ENCODE measurements around the gene C6orf62.
"Not testable (repeated sequence)": the region's sequence is repeated elsewhere in the genome, so short reads cannot be mapped to it uniquely, and the experiment has no call there.

C6orf62 gene

GRCh38 chr6:24753545-24753944, 34.6 kb upstream of the C6orf62 start:
- no peak overlapping the region for H3K4me3 Mint-ChIP-seq
- intact Hi-C loops (cut with micrococcal nuclease) = no loop called here
- no peak overlapping the region for H3K27ac Mint-ChIP-seq
- H3K36me3 Mint-ChIP-seq (ENCODE audit: low read depth) = peaks cover 18% of the 10 kb centered on the region
- peaks cover 22% of the 10 kb centered on the region for H3K9me3 Mint-ChIP-seq
- no peaks in the 10 kb centered on the region for H3K27me3 Mint-ChIP-seq
- peaks cover 32% of the 10 kb centered on the region for H3K4me1 Mint-ChIP-seq (ENCODE audit: low read depth)

DNA sequence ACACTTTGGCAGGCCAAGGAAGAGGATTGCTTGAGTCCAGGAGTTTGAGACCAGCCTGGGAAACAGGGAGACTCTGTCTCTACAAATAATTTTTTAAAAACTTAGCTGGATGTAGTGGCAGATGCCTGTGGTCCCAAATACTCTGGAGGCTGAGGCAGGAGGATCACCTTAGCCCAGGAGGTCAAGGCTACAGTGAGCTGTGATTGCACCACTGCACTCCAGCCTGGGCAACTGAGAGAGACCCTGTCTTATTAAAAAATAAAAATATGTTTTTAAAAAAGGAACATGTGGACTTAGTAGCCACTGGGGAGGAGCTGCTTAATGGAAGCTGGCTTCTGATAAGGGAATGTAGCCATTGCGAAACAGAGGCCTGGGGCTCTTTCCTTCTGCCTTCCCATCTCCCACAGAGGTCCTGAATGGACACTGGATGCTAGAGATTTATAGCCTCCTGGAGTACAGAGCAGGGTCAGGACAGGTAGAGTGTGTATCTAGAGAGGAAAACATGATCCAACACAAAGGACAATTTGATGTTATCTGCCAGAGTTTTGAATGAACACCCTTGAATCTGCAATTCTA, 34.1 kb upstream of the C6orf62 start:
- Mint-ChIP-seq H3K9me3 (peaks cover 22% of the 10 kb centered on the region), H3K27ac (peak overlapping the region; percentile 56), H3K4me3 (no peak overlapping the region), H3K36me3 (ENCODE audit: low read depth) (peaks cover 18% of the 10 kb centered on the region), H3K27me3 (no peaks in the 10 kb centered on the region), H3K4me1 (ENCODE audit: low read depth) (peaks cover 32% of the 10 kb centered on the region)
- intact Hi-C loops (cut with micrococcal nuclease) = no loop called here

DNA sequence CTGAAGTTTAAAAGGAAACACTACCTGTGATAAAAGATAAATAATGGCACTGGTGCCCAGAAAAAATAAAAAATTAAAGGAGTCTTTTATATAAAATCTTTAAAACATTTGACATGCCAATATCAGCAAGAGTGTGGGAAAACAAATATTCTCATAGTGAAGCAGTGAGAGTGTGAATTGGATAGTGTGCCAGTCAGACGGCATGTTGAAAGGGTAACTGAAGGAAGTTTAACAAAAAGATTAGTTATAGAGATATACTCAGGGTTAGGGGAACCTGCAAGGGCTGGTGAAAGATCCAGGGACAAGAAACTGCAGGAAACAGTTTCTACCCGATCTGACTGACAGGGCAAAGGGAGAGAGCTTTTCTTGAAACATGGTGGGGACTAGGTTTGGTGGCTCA, 33.5 kb upstream of the C6orf62 start:
- Mint-ChIP-seq H3K9me3 (peaks cover 22% of the 10 kb centered on the region), H3K27me3 (no peaks in the 10 kb centered on the region), H3K4me3 (no peak overlapping the region), H3K36me3 (ENCODE audit: low read depth) (peaks cover 18% of the 10 kb centered on the region), H3K27ac (peak overlapping the region; percentile 56), H3K4me1 (ENCODE audit: low read depth) (peaks cover 31% of the 10 kb centered on the region)
- intact Hi-C loops (cut with micrococcal nuclease) = no loop called here

DNA sequence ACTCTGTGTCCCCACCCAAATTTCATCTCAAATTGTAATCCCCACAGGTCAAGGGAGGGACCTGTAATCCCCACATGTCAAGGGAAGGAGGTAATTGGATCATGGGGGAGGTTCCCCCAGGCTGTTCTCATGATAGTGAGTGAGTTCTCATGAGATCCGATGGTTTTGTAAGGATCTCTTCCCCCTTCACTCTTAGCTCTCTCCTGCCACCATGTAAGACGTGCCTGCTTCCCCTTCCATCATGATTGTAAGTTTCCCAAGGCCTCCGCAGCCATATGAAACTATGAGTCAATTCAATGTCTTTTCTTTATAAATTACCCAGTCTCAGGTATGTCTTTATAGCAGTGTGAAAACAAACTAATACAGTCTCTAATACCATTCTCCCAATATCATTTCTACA, 31.9 kb upstream of the C6orf62 start:
- H3K27me3 Mint-ChIP-seq; H3K4me3 Mint-ChIP-seq; intact Hi-C loops (cut with micrococcal nuclease): not testable (repeated sequence)
- Mint-ChIP-seq H3K9me3 (peaks cover 22% of the 10 kb centered on the region), H3K36me3 (ENCODE audit: low read depth) (peaks cover 18% of the 10 kb centered on the region), H3K27ac (peak overlapping the region; percentile 89), H3K4me1 (ENCODE audit: low read depth) (peaks cover 39% of the 10 kb centered on the region)

GRCh38 chr6:24749297-24749696, 30.3 kb upstream of the C6orf62 start:
- intact Hi-C loops (cut with micrococcal nuclease) = no loop called here
- peak overlapping the region; percentile 89 for H3K27ac Mint-ChIP-seq
- H3K4me3 Mint-ChIP-seq = no peak overlapping the region

DNA sequence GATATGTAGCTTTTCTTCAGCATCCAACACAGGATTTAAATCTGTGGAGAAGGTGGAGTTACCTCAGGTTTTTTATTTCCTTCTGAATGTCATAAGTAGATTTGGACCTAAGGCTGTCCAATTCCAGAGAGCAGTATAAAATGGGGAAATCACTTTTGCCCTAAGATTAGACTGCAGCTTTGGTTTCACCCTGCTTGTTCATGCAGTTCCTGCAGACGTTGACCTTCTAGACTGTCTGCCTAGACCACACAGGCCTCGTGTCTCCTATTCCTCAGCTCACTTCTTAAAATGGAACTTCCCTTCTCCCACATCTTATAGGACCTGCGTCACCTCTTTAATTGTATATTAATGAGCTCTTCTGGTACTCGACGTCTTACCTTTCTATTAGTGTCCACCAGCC, 26.0 kb upstream of the C6orf62 start:
- intact Hi-C loops (cut with micrococcal nuclease) = loop anchor here (1.0 kb wide), 1 partner anchor 24 kb away; no protein-coding TSS in a partner anchor
- Mint-ChIP-seq H3K36me3 (ENCODE audit: low read depth) (peaks cover 5% of the 10 kb centered on the region), H3K27me3 (no peaks in the 10 kb centered on the region), H3K27ac (peak overlapping the region; percentile 99), H3K4me1 (ENCODE audit: low read depth) (peaks cover 78% of the 10 kb centered on the region), H3K4me3 (no peak overlapping the region), H3K9me3 (no peaks in the 10 kb centered on the region)

More at GRCh38 chr6:24749297-24749696, 30.3 kb upstream of the C6orf62 start:
- H3K36me3 Mint-ChIP-seq (ENCODE audit: low read depth) = peaks cover 23% of the 10 kb centered on the region
- H3K27me3 Mint-ChIP-seq = no peaks in the 10 kb centered on the region
- peaks cover 55% of the 10 kb centered on the region for H3K4me1 Mint-ChIP-seq (ENCODE audit: low read depth)
- peaks cover 18% of the 10 kb centered on the region for H3K9me3 Mint-ChIP-seq

GRCh38 chr6:24743944-24744335, 25.0 kb upstream of the C6orf62 start:
- intact Hi-C loops (cut with micrococcal nuclease) = no loop called here
- Mint-ChIP-seq H3K27ac (peak overlapping the region; percentile 99), H3K4me3 (peak overlapping the region; percentile 2)

GRCh38 chr6:24743265-24743943, 24.4 kb upstream of the C6orf62 start:
- Mint-ChIP-seq H3K4me3 (peak overlapping the region; percentile 60), H3K9me3 (no peaks in the 10 kb centered on the region), H3K4me1 (ENCODE audit: low read depth) (peaks cover 77% of the 10 kb centered on the region), H3K27me3 (no peaks in the 10 kb centered on the region), H3K36me3 (ENCODE audit: low read depth) (peaks cover 5% of the 10 kb centered on the region), H3K27ac (peak overlapping the region; percentile 99)
- intact Hi-C loops (cut with micrococcal nuclease) = no loop called here

More at GRCh38 chr6:24743944-24744335, 25.0 kb upstream of the C6orf62 start:
- Mint-ChIP-seq H3K9me3 (no peaks in the 10 kb centered on the region), H3K27me3 (no peaks in the 10 kb centered on the region), H3K36me3 (ENCODE audit: low read depth) (peaks cover 5% of the 10 kb centered on the region), H3K4me1 (ENCODE audit: low read depth) (peaks cover 76% of the 10 kb centered on the region)

DNA sequence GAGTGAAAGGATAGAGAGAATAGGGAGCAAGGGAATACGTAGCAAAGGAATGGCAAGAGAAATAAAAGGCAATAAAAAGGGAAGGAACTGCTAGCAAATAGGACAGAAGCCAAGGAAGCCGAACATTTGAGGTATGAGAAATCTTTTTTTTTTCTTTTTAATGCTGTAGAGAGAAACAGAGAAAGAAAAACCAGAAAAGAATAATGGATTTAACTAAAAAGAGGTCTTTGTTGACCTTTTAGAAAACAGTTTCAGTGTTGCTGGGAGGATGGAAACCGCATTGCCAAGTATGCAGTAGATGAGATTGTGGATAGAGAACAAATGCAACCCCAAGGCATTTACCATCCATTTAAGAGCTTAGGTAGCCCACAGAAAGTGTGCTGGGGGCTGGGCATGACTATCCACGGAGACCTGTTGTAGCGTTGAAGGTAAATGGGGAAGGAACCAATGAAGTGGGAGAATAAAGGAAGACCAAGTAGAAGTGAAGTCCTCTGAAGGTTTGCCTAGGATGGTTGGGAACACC, 23.3 kb upstream of the C6orf62 start:
- Mint-ChIP-seq H3K9me3 (no peaks in the 10 kb centered on the region), H3K4me3 (peak overlapping the region; percentile 60), H3K4me1 (ENCODE audit: low read depth) (peaks cover 67% of the 10 kb centered on the region), H3K27ac (peak overlapping the region; percentile 99), H3K27me3 (no peaks in the 10 kb centered on the region), H3K36me3 (ENCODE audit: low read depth) (peaks cover 5% of the 10 kb centered on the region)
- intact Hi-C loops (cut with micrococcal nuclease) = loop anchor here (1.0 kb wide), 1 partner anchor 12 kb away; no protein-coding TSS in a partner anchor

DNA sequence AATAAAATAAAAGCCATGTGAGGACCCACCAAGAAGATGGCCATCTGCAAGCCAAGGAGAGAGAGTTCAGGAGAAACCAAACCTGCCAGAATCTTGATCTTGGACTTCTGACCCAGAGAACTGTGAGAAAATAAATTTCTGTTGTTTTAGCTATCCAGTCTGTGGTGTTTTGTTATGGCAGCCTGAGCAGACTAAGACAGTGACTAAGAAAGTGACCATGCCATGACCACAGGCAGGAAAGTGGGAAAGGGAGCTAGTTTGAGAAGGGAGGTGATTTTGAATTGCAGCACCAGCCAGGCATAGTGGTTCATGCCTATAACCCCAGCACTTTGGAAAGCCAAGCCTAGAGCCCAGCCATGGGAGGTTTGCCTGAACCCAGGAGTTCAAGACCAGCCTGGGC, 21.9 kb upstream of the C6orf62 start:
- Mint-ChIP-seq H3K27ac (peak overlapping the region; percentile 99), H3K9me3 (no peaks in the 10 kb centered on the region), H3K4me1 (ENCODE audit: low read depth) (peaks cover 62% of the 10 kb centered on the region), H3K27me3 (no peaks in the 10 kb centered on the region), H3K36me3 (ENCODE audit: low read depth) (peaks cover 5% of the 10 kb centered on the region), H3K4me3 (no peak overlapping the region)
- intact Hi-C loops (cut with micrococcal nuclease) = no loop called here

DNA sequence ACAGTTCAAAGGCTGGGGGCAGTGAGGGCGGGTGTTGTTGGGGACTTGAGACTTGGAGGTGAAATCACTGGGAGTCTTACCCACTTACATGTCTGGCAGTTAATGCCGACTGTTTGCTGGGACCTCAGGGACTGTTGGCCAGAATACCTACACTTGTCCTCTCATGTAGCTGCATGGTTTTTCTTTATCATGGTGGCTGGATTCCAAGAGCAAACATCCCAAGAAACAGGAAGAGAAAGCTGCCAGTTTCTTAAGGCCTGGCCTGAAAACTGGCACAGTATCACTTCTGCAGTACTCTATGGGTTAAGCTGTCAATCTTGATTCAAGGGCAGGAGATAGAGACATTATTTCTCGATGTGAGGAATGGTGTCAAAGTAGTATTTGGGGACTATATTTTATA, 19.8 kb upstream of the C6orf62 start:
- peaks cover 46% of the 10 kb centered on the region for H3K4me1 Mint-ChIP-seq (ENCODE audit: low read depth)
- H3K4me3 Mint-ChIP-seq = no peak overlapping the region
- H3K27me3 Mint-ChIP-seq = no peaks in the 10 kb centered on the region
- intact Hi-C loops (cut with micrococcal nuclease) = no loop called here
- H3K9me3 Mint-ChIP-seq = no peaks in the 10 kb centered on the region
- H3K27ac Mint-ChIP-seq = peak overlapping the region; percentile 68
- H3K36me3 Mint-ChIP-seq (ENCODE audit: low read depth) = no peaks in the 10 kb centered on the region

- intact Hi-C loops (cut with micrococcal nuclease); H3K27me3 Mint-ChIP-seq; H3K4me3 Mint-ChIP-seq; H3K27ac Mint-ChIP-seq: not testable (repeated sequence)
- peaks cover 24% of the 10 kb centered on the region for H3K9me3 Mint-ChIP-seq
- peaks cover 20% of the 10 kb centered on the region for H3K36me3 Mint-ChIP-seq (ENCODE audit: low read depth)
- H3K4me1 Mint-ChIP-seq (ENCODE audit: low read depth) = peaks cover 28% of the 10 kb centered on the region
These were observed 15.8 kb upstream of the C6orf62 start for GRCh38 chr6:24734710-24735109.

DNA sequence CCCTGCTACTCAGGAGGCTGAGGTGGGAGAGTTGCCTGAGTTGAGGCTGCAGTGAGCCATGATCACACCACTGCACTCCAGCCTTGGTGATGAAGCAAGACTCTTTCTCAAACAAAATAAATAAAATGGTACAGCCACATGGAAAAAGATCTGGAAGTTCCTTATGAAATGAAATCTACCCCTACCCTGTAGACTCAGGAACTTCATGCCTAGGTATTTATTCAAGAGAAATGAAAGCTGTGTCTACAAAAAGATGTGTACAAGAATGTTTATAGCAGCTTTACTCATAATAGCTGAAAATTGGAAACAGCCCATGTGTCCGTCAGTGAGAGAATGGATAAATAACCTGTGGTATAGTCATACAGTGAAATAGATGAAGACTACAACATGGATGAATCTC, 15.2 kb upstream of the C6orf62 start:
- Mint-ChIP-seq H3K36me3 (ENCODE audit: low read depth) (peaks cover 20% of the 10 kb centered on the region), H3K4me1 (ENCODE audit: low read depth) (peaks cover 33% of the 10 kb centered on the region), H3K4me3 (no peak overlapping the region), H3K9me3 (peaks cover 24% of the 10 kb centered on the region), H3K27ac (peak overlapping the region; percentile 63), H3K27me3 (no peaks in the 10 kb centered on the region)
- intact Hi-C loops (cut with micrococcal nuclease) = no loop called here

DNA sequence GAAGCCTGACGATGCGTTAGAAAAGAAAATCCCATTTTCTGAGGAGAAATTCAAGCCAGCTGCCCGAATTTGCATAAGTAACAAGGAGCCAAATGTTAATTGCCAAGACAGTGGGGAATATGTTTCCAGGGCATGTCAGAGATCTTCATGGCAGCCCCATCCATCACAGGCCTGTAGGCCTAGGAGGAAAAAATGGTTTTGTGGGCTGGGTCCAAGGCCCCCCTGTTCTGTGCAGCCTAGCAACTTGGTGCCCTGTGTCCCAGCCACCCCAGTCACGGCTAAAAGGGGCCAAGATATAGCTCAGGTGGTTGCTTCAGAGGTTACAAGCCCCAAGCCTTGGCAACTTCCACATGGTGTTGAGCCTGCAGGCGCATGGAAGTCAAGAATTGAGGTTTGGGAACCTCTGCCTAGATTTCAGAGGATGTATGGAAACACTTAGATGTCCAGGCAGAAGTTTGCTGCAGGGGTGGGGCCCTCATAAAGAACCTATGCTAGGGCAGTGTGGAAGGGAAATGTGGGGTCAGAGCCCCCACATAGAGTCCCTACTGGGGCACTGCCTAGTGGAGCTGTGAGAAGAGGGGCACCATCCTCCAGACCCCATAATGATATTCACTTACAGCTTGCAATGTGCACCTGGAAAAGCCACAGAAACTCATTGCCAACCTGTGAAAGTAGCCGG, 12.6 kb upstream of the C6orf62 start:
- Mint-ChIP-seq H3K36me3 (ENCODE audit: low read depth) (peaks cover 20% of the 10 kb centered on the region), H3K4me1 (ENCODE audit: low read depth) (peaks cover 34% of the 10 kb centered on the region), H3K9me3 (peaks cover 24% of the 10 kb centered on the region)
- intact Hi-C loops (cut with micrococcal nuclease); H3K27ac Mint-ChIP-seq; H3K27me3 Mint-ChIP-seq; H3K4me3 Mint-ChIP-seq: not testable (repeated sequence)
